NB4 (cell line): ENCODE data around the gene INTS15.

ENCODE experiments used
- POLR2A ChIP-seq: IDR thresholded peaks from 2 replicates; pipeline ENCODE4 v1.6.1; 2011; ENCODE audit warnings: mild to moderate bottlenecking; ENCODE audit not compliant: insufficient read length; ENCODE audit errors: extremely low read depth
- TF ChIP-seq, protein P1 (sequence below): IDR thresholded peaks from one replicate; pipeline ENCODE4 v1.5.1; 2012; ENCODE audit warnings: low read depth, low read length

DNA sequence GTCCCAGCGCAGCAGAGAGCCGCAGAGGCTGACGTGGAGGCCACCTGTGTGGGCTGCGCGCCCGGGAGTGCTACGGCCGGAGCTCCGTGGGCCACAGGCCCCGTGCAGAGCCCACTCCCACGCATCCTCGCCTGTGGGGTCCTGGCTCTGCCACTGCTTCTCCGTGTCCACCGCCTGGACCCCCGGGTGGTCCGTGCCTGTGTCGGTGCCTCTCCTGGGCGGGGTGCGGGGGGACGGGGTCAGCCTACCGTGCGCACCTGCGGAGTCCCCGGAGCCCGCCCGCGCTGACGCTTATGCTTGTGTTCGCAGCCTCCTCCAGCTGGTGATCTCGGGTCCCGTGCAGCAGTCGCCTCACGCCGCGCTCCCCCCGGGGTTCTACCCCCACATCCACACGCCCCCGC lies 17.8 kb downstream of the INTS15 start:
- TF ChIP-seq, protein P1, sequence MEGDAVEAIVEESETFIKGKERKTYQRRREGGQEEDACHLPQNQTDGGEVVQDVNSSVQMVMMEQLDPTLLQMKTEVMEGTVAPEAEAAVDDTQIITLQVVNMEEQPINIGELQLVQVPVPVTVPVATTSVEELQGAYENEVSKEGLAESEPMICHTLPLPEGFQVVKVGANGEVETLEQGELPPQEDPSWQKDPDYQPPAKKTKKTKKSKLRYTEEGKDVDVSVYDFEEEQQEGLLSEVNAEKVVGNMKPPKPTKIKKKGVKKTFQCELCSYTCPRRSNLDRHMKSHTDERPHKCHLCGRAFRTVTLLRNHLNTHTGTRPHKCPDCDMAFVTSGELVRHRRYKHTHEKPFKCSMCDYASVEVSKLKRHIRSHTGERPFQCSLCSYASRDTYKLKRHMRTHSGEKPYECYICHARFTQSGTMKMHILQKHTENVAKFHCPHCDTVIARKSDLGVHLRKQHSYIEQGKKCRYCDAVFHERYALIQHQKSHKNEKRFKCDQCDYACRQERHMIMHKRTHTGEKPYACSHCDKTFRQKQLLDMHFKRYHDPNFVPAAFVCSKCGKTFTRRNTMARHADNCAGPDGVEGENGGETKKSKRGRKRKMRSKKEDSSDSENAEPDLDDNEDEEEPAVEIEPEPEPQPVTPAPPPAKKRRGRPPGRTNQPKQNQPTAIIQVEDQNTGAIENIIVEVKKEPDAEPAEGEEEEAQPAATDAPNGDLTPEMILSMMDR: no peak
- no peak for TF ChIP-seq POLR2A
